K562 (cell line): Measurements from ENCODE around the gene SDK1. TPM values are rescaled to one million over a fixed set of nuclear protein-coding genes. Genes with fewer than 3 reads are reported as not detected.

Experiments
- ATAC-seq: fragments of 200-7000 bp; cut with Tn5 transposase; 3 replicates; pipeline ENCODE4 v1.9.1; 2020; ENCODE audit warnings: moderate library complexity
- BruUV-seq: library from RNA; stranded (reverse); fragments of 400-500 nt; replicated peaks from 2 replicates; lab custom pipeline; 2021; lab: Mats Ljungman, UMichigan
- CTCF ChIA-PET: fragments of 300-600 bp; formaldehyde crosslinking; extraction: SDS; loops from one replicate; lab custom pipeline; 2021; ENCODE audit warnings: low intra/inter-chr PET ratio; lab: Yijun Ruan, JAX
- POLR2A ChIA-PET: fragments of 300-600, 350-650 bp; sonication (Branson Sonifier 250); formaldehyde crosslinking; extraction: SDS; loops from one replicate; lab custom pipeline; 2021; ENCODE audit warnings: antibody characterized with exemption, inconsistent platforms; lab: Yijun Ruan, JAX
- DNase-seq, 4 experiments: peaks; one replicate each; pipeline versions ENCODE4 v3.0.0 to v3.0.0-alpha.2; 2011 to 2018; ENCODE audit warnings: low spot score in 3 of 4, mixed read lengths in 3 of 4; ENCODE audit errors: extremely low read depth in 1 of 4
- FAIRE-seq: peaks from 2 replicates; lab custom pipeline; 2011; peaks lifted over from hg19 to GRCh38; lab: Jason Lieb, UNC
- H2AFZ ChIP-seq: 2 replicates; pipeline ENCODE4 v1.6.0; 2011; ENCODE audit warnings: low read depth, low read length, control low read depth, inconsistent platforms
- H3K27ac ChIP-seq: fragments of 200-600 bp; 3 replicates; pipeline ENCODE4 v1.8.0; 2011; ENCODE audit warnings: low read depth, mild to moderate bottlenecking, control low read depth, inconsistent platforms, low read length, moderate library complexity, mixed read lengths; ENCODE audit errors: extremely low read depth
- H3K27me3 ChIP-seq, 2 experiments: fragments of 300-600 bp in 1 of 2; 2 replicates in 1 of 2; 3 replicates in 1 of 2; pipeline versions ENCODE4 v1.6.0 to v1.8.0; 2011; ENCODE audit warnings: inconsistent platforms in 2 of 2, low read length in 2 of 2, mild to moderate bottlenecking in 1 of 2, mixed read lengths in 1 of 2, moderate library complexity in 1 of 2; ENCODE audit not compliant: control insufficient read depth in 2 of 2, insufficient read depth in 2 of 2
- H3K36me3 ChIP-seq: fragments of 300-600 bp; 3 replicates; pipeline ENCODE4 v1.8.0; 2011; ENCODE audit warnings: mild to moderate bottlenecking, low read length, inconsistent platforms; ENCODE audit not compliant: control insufficient read depth, insufficient read depth
- H3K4me1 ChIP-seq, 2 experiments: fragments of 200-600 bp in 1 of 2; replicated peaks in 1 of 2; 2 replicates in 1 of 2; 3 replicates in 1 of 2; pipeline versions ENCODE4 v1.5.1 to v1.8.0; 2011; ENCODE audit warnings: inconsistent platforms in 2 of 2, low read length in 2 of 2, mild to moderate bottlenecking in 1 of 2, mixed read lengths in 1 of 2, moderate library complexity in 1 of 2; ENCODE audit not compliant: control insufficient read depth in 2 of 2, insufficient read depth in 2 of 2
- H3K4me2 ChIP-seq: 2 replicates; pipeline ENCODE4 v1.6.1; 2011; ENCODE audit warnings: low read length, control low read depth, inconsistent platforms, mixed read lengths; ENCODE audit not compliant: insufficient read depth
- H3K4me3 ChIP-seq: fragments of 200-600 bp; sonication (generic), shearing (Covaris generic); 2 replicates; pipeline ENCODE4 v1.5.1; 2016; ENCODE audit warnings: control low read depth, inconsistent platforms
- H3K79me2 ChIP-seq: fragments of 200-600 bp; 3 replicates; pipeline ENCODE4 v1.8.0; 2011; ENCODE audit warnings: low read length, inconsistent platforms; ENCODE audit not compliant: control insufficient read depth, insufficient read depth
- H3K9ac ChIP-seq, 2 experiments: 2 replicates each; pipeline versions ENCODE4 v1.6.0 to v1.6.1; 2011; ENCODE audit warnings: low read depth in 2 of 2, low read length in 2 of 2, control low read depth in 1 of 2, inconsistent platforms in 1 of 2, mild to moderate bottlenecking in 1 of 2, mixed read lengths in 1 of 2; ENCODE audit not compliant: insufficient read depth in 1 of 2
- H3K9me1 ChIP-seq: one replicate; pipeline ENCODE4 v1.6.0; 2011; ENCODE audit warnings: inconsistent platforms, mild to moderate bottlenecking, low read length, moderate library complexity; ENCODE audit not compliant: control insufficient read depth, insufficient read depth
- H3K9me3 ChIP-seq: replicated peaks from 2 replicates; pipeline ENCODE4 v1.5.1; 2011; ENCODE audit warnings: low read depth, low read length, inconsistent platforms; ENCODE audit not compliant: control insufficient read depth, insufficient read depth
- H4K20me1 ChIP-seq: replicated peaks from 2 replicates; pipeline ENCODE4 v1.6.1; 2011; ENCODE audit warnings: low read length, inconsistent platforms, mixed read lengths; ENCODE audit not compliant: control insufficient read depth, insufficient read depth
- CBFA2T2 ChIP-seq: fragments of 450-650 bp; conservative IDR thresholded peaks from 2 replicates; pipeline ENCODE4 v1.6.1; 2017; ENCODE audit warnings: mild to moderate bottlenecking
- ELF2 ChIP-seq: fragments of 250-450 bp; sonication (Bioruptor Pico); IDR thresholded peaks from 2 replicates; pipeline ENCODE4 v1.5.0; 2021; ENCODE audit warnings: mild to moderate bottlenecking
- RFX1 ChIP-seq: fragments of 450-650 bp; IDR thresholded peaks from 2 replicates; pipeline ENCODE4 v1.6.1; 2016; ENCODE audit warnings: mild to moderate bottlenecking, moderate library complexity
- WHSC1 ChIP-seq: IDR thresholded peaks from one replicate; pipeline ENCODE4 v1.6.1; 2012; ENCODE audit warnings: low read length, control low read depth, inconsistent platforms
- ZNF3 ChIP-seq: fragments of 250-450 bp; sonication (Bioruptor Pico); IDR thresholded peaks from 2 replicates; pipeline ENCODE4 v1.5.0; 2021; ENCODE audit warnings: mild to moderate bottlenecking, moderate library complexity
- ZNF696 ChIP-seq: fragments of 250-450 bp; sonication (Bioruptor Pico); conservative IDR thresholded peaks from 2 replicates; pipeline ENCODE4 v1.4.0; 2020; ENCODE audit warnings: mild to moderate bottlenecking, moderate library complexity
- WGBS: fragments of 100-300 bp; shearing (Covaris generic); methylation state at CpG from one replicate; pipeline ENCODE4 v1.1.6; 2016; ENCODE audit warnings: low coverage, mixed read lengths; ENCODE audit not compliant: insufficient coverage; ENCODE audit errors: missing lambda C conversion rate; 5-methylcytosine and 5-hydroxymethylcytosine counted together
- in situ Hi-C: fragments of 300-500 bp; cut with MboI; formaldehyde crosslinking; loops from 4 replicates; pipeline ENCODE4 v1.15.0; 2018; ENCODE audit warnings: inconsistent platforms, mixed read lengths
- intact Hi-C: fragments of 100-400 bp; cut with micrococcal nuclease; formaldehyde crosslinking; loops from 2 replicates; pipeline ENCODE4 v1.14.2; 2022
- polyA plus RNA-seq, 8 experiments: library from polyadenylated mRNA; depleted of rRNA in 4 of 8; stranded (reverse) in 5 of 8; unstranded in 3 of 8; fragments of >200 nt; fragmentation: Nextera tagmentation in 2 of 8; fragmentation: Illumina TruSeq in 1 of 8; extraction: Ambion mirVana in 2 of 8; extraction: Trizol in 1 of 8; gene quantifications; 2 replicates each; pipeline versions ENCODE4 v1.2.1 to v1.2.3, GENCODE V29; 2011 to 2014; ENCODE audit warnings: inconsistent platforms in 1 of 8, missing spikeins in 1 of 8
- total RNA-seq, 7 experiments: library from RNA; depleted of rRNA in 6 of 7; stranded (reverse); fragments of >200 nt in 6 of 7; fragmentation: Illumina TruSeq in 2 of 7; extraction: Trizol in 2 of 7; gene quantifications; 2 replicates each; pipeline versions ENCODE4 v1.2.1 to v1.2.3, GENCODE V29; 2011 to 2021; ENCODE audit warnings: low replicate concordance in 1 of 7
- TF ChIP-seq, protein P1 (sequence below): sonication (generic); formaldehyde crosslinking; IDR thresholded peaks from 2 replicates; pipeline ENCODE4 v1.8.0; 2022; ENCODE audit warnings: missing genetic modification reagents, mild to moderate bottlenecking, borderline replicate concordance
- TF ChIP-seq, protein P2 (sequence below): fragments of 200-600 bp; sonication (generic); IDR thresholded peaks from one replicate; pipeline ENCODE4 v1.6.1; 2012; ENCODE audit warnings: mild to moderate bottlenecking, low read depth, low read length, inconsistent platforms

Gene SDK1
- total and polyA plus RNA-seq, 9 of the 15 experiments (the other 6 are each of a cell fraction or from before 2014, with no cell fraction given) = 0.16 TPM; not detected in 8

DNA sequence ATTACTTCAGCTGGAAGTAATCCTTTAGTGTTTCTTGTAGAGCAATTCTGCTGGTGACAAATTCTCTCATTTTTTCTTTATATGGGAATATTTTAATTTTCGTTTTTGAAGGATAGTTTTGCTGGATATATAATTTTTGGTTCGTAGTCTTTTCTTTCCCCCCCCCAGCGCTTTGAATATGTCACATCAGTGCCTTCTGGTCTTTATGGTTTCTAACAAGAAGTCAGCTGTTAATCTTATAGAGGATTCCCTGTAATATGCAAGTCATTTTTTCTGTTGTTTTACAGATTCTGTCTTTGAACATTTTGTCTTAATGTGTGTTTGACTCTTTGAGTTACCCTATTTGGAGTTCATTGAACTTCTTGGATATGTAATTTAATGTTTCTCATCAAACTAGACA, 96.3 kb downstream of the SDK1 start:
- Histone ChIP-seq H3K27me3 (no peaks in the 10 kb centered on the region), H2AFZ (no peak overlapping the region), H3K79me2 (no peaks in the 10 kb centered on the region), H3K4me3 (no peak overlapping the region), H3K9me3 (no peaks in the 10 kb centered on the region), H3K36me3 (no peaks in the 10 kb centered on the region), H3K4me2 (no peak overlapping the region), H3K9ac (no peak overlapping the region), H3K9me1 (no peaks in the 10 kb centered on the region), H4K20me1 (no peaks in the 10 kb centered on the region), H3K27ac (no peak overlapping the region), H3K4me1 (no peaks in the 10 kb centered on the region)
- 0% methylated on average over 3 of the region's 3 CpGs for WGBS
- ATAC-seq = no peak
- no TSS peak for BruUV-seq
- no peak for DNase-seq
- ChIA-PET CTCF (no interaction called here), POLR2A (no interaction called here)
- no peak for FAIRE-seq
- intact Hi-C loops = no loop called here
- in situ Hi-C loops = no loop called here
- no peak for TF ChIP-seq RFX1
- TF ChIP-seq, protein P1, sequence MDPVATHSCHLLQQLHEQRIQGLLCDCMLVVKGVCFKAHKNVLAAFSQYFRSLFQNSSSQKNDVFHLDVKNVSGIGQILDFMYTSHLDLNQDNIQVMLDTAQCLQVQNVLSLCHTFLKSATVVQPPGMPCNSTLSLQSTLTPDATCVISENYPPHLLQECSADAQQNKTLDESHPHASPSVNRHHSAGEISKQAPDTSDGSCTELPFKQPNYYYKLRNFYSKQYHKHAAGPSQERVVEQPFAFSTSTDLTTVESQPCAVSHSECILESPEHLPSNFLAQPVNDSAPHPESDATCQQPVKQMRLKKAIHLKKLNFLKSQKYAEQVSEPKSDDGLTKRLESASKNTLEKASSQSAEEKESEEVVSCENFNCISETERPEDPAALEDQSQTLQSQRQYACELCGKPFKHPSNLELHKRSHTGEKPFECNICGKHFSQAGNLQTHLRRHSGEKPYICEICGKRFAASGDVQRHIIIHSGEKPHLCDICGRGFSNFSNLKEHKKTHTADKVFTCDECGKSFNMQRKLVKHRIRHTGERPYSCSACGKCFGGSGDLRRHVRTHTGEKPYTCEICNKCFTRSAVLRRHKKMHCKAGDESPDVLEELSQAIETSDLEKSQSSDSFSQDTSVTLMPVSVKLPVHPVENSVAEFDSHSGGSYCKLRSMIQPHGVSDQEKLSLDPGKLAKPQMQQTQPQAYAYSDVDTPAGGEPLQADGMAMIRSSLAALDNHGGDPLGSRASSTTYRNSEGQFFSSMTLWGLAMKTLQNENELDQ (CRISPR knock-in tag) = no peak
- TF ChIP-seq, protein P2, sequence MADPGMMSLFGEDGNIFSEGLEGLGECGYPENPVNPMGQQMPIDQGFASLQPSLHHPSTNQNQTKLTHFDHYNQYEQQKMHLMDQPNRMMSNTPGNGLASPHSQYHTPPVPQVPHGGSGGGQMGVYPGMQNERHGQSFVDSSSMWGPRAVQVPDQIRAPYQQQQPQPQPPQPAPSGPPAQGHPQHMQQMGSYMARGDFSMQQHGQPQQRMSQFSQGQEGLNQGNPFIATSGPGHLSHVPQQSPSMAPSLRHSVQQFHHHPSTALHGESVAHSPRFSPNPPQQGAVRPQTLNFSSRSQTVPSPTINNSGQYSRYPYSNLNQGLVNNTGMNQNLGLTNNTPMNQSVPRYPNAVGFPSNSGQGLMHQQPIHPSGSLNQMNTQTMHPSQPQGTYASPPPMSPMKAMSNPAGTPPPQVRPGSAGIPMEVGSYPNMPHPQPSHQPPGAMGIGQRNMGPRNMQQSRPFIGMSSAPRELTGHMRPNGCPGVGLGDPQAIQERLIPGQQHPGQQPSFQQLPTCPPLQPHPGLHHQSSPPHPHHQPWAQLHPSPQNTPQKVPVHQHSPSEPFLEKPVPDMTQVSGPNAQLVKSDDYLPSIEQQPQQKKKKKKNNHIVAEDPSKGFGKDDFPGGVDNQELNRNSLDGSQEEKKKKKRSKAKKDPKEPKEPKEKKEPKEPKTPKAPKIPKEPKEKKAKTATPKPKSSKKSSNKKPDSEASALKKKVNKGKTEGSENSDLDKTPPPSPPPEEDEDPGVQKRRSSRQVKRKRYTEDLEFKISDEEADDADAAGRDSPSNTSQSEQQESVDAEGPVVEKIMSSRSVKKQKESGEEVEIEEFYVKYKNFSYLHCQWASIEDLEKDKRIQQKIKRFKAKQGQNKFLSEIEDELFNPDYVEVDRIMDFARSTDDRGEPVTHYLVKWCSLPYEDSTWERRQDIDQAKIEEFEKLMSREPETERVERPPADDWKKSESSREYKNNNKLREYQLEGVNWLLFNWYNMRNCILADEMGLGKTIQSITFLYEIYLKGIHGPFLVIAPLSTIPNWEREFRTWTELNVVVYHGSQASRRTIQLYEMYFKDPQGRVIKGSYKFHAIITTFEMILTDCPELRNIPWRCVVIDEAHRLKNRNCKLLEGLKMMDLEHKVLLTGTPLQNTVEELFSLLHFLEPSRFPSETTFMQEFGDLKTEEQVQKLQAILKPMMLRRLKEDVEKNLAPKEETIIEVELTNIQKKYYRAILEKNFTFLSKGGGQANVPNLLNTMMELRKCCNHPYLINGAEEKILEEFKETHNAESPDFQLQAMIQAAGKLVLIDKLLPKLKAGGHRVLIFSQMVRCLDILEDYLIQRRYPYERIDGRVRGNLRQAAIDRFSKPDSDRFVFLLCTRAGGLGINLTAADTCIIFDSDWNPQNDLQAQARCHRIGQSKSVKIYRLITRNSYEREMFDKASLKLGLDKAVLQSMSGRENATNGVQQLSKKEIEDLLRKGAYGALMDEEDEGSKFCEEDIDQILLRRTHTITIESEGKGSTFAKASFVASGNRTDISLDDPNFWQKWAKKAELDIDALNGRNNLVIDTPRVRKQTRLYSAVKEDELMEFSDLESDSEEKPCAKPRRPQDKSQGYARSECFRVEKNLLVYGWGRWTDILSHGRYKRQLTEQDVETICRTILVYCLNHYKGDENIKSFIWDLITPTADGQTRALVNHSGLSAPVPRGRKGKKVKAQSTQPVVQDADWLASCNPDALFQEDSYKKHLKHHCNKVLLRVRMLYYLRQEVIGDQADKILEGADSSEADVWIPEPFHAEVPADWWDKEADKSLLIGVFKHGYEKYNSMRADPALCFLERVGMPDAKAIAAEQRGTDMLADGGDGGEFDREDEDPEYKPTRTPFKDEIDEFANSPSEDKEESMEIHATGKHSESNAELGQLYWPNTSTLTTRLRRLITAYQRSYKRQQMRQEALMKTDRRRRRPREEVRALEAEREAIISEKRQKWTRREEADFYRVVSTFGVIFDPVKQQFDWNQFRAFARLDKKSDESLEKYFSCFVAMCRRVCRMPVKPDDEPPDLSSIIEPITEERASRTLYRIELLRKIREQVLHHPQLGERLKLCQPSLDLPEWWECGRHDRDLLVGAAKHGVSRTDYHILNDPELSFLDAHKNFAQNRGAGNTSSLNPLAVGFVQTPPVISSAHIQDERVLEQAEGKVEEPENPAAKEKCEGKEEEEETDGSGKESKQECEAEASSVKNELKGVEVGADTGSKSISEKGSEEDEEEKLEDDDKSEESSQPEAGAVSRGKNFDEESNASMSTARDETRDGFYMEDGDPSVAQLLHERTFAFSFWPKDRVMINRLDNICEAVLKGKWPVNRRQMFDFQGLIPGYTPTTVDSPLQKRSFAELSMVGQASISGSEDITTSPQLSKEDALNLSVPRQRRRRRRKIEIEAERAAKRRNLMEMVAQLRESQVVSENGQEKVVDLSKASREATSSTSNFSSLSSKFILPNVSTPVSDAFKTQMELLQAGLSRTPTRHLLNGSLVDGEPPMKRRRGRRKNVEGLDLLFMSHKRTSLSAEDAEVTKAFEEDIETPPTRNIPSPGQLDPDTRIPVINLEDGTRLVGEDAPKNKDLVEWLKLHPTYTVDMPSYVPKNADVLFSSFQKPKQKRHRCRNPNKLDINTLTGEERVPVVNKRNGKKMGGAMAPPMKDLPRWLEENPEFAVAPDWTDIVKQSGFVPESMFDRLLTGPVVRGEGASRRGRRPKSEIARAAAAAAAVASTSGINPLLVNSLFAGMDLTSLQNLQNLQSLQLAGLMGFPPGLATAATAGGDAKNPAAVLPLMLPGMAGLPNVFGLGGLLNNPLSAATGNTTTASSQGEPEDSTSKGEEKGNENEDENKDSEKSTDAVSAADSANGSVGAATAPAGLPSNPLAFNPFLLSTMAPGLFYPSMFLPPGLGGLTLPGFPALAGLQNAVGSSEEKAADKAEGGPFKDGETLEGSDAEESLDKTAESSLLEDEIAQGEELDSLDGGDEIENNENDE = no peak
- TF ChIP-seq ZNF696 (CRISPR knock-in tag) = no peak
- TF ChIP-seq WHSC1 = no peak
- TF ChIP-seq ZNF3 = no peak
- TF ChIP-seq ELF2 = no peak
- TF ChIP-seq CBFA2T2 = no peak
